K562 treated with DMSO at 1 percent for 4 hours (cell line): ENCODE data around the gene PDE7B. TPM values are rescaled to one million over a fixed set of nuclear protein-coding genes. Genes with fewer than 3 reads are reported as not detected.

Experiments used
- total RNA-seq: library from RNA; unstranded; fragments of 300-600 nt; gene quantifications from 2 replicates; pipeline ENCODE4 v1.2.3, GENCODE V29; 2022; ENCODE audit not compliant: insufficient read depth

PDE7B gene
- total RNA-seq = not detected in 2 replicates

GRCh38 chr6:135851442-135852271 is at the start of gene PDE7B:
Gene PDE7B (plus strand): TSS chr6:135851701.

